GM21367 (cell line): ENCODE results near the gene NOS1.
"Not testable (repeated sequence)": the region's sequence is repeated elsewhere in the genome, so short reads cannot be mapped to it uniquely, and the experiment has no call there.

Experiments used
- ATAC-seq: cut with Tn5 transposase; IDR thresholded peaks from one replicate; pipeline ENCODE4 v1.9.1; 2021; ENCODE audit not compliant: unreplicated experiment

The NOS1 gene

DNA sequence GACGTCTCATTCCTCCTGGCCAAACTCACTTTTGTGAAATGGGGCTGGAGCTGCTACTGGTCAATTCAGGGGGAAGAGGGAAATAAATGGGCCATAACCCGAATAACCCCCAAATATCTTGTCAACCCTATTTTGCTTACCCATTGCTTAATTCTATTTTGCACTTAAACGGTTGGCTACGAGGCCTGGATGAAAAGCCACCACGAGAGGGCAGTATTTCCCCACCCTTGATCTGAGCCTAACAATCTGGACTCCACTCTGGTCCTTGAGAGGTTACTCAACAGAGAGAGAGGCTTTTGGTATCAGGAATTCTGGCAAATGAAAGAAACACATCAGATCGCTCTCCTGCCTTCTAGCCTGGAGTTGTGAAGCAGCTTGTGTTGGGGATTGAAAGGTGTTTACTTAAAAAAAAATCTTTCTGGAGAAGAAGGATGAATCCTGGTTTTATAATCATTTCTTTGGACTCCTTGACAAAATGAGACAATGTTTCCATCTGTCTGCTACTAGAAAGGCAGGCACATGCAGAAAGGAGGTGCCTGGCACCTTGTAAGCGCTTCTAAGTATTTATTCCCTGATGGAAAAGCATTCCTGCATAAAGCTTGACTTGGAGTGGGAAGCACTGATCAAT lies 148.7 kb downstream of the NOS1 start:
- no peak for ATAC-seq

GRCh38 chr12:117210266-117210918 lies 151.0 kb downstream of the NOS1 start:
- no peak for ATAC-seq

DNA sequence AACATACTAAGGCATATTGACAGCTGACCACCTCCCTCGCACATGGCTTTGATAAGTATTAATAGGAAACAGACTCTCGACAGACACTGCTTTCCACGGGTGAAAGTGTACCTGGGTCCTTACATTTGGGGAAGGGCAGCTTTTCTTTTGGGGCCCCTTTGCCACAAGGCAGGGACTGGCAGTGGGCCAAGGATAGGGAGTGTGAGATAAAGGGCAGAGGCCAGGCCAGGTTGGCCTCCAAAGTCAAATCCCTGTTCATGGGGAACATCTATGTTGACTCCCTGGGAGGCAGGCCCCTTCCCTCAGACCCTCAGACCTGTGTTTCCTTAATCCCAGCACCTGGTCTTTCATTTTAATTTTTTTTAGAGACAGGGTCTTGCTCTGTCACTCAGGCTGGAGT lies 151.8 kb downstream of the NOS1 start:
- ATAC-seq = no peak

GRCh38 chr12:117208811-117209455 lies 152.5 kb downstream of the NOS1 start:
- no peak for ATAC-seq

DNA sequence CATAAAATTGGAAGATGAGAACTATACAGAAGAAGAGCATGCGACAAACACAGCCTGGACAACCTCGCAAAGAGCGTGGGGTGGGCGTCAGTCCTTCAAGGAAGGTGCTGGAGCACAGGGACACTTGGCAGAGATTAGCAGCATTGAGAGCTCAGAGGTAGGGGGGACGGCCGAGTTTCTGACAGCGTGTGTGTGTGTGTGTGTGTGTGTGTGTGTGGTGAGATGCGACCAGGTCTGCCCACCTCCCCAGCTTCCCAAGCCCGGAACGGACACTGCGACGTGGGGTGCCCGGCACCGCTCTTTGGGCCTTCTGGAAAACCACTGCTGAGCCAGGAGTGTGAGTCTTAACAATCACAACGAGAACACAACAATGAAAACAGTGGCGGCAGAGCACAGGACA lies 153.2 kb downstream of the NOS1 start:
- no peak for ATAC-seq

GRCh38 chr12:117207675-117208074 lies 153.8 kb downstream of the NOS1 start:
- ATAC-seq = no peak

DNA sequence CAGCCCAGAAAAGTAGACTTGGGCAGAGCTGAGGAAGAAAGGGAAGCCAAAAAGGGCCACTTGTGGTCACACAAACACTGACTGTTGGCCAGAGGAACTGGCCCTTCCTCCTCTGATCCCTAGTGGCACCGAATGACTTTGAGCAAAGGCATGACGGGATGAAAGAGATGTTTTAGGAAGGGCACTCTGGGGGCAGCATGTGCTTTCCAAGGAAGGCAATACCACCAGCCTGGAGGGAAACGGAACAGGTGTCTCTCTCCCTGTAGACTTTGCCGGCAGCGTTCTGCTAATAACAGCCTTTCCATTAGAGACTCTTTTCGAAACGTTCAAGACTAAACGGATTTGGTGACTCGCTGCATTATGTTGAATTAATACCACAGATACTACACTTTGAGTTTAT lies 158.9 kb downstream of the NOS1 start:
- no peak for ATAC-seq

DNA sequence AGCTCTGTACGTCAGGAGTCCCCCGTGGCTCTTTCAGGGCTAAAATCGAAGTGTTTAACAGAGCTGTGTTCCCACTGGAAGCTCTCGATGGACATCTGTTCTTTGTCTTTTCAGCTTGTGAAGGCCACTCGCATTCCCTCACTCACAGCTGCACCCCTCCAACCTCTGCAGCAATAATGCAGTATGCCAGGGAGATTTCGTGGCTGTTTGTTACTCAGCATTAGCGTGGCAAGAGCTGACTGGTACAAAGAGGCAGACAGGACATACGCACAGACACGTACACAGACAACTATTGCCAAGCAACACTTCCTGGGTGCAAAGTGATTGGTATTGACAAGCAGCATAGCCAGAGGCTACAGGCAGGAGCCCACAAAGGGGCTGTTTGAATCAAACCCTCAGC lies 159.4 kb downstream of the NOS1 start:
- no peak for ATAC-seq

GRCh38 chr12:117199956-117200744 lies 161.3 kb downstream of the NOS1 start:
- not testable (repeated sequence) for ATAC-seq

- not testable (repeated sequence) for ATAC-seq
Measured at GRCh38 chr12:117196334-117196733, 165.1 kb downstream of the NOS1 start.

DNA sequence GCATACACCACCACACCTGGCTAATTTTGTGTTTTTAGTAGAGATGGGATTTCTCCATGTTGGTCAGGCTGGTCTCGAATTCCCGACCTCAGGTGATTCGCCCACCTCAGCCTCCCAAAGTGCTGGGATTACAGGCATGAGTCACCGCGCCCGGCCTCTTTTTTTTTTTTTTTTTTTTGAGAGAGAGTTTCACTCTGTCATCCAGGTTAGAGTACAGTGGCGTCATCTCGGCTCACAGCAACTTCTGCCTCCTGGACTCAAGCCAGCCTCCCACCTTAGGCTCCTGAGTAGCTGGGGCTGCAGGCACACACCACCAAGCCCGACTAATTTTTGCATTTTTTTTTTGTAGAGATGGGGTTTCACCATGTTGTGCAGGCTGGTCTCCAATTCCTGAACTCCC lies 166.4 kb downstream of the NOS1 start:
- not testable (repeated sequence) for ATAC-seq

DNA sequence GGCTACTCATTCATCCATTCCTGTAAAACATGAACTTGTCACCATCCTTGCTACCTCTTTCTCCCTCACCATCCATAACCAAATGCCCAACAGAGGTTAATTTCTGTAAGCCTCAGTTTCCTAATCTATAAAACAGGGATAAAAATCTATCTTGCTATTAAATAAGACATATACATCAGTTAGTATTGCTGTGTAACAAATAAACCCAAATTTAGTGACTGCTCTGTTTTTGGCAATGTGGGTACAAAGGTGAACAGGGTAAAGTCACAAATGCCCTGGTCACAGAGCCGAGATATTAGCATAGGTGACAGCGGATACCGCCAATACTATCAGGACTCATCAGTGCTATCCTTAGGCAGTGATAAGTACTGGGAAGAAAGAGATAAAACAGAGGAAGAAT lies 167.5 kb downstream of the NOS1 start:
- ATAC-seq = no peak

DNA sequence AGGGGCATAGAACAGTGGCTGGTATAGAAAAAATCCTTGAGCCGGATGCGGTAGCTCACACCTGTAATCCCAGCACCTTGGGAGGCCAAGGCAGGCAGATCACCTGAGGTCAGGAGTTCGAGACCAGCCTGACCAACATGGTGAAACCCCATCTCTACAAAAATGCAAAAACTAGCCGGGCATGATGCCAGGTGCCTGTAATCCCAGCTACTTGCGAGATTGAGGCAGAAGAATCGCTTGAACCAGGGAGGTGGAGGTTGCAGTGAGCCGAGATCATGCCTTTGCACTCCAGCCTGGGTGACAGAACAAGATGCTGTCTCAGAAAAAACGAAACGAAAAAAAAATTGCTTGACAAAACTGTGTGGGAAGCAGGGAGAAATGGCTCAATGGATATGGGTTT lies 168.8 kb downstream of the NOS1 start:
- not testable (repeated sequence) for ATAC-seq

- no peak for ATAC-seq
Measured at GRCh38 chr12:117192057-117192456, 169.4 kb downstream of the NOS1 start.

DNA sequence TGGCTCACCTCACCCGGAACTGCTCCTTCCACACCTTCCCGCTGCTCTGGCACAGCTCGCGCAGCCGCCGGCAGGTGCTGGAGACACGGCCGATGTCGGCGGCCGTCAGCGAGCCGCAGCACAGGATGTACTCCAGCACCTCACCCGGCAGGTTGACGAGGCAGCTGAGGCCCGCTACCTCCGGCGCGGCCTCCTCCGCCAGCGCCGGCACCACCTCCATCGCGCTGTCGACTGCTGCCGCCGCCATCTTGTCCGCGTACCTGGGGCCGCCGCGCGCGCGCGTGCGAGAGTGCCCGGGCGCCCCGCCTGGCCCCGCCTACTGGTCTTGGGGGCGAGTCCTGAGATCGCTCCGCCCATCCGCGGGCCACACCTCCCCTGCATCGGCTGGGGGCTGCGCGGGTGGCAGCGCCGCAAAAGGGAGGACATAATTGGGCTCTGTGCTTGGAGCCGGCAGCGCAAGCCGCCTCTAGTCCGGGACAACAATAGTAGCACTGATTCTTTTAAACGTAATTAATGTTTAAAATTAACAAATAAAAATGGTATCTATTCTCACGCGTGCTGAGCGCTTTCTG lies 171.1 kb downstream of the NOS1 start, which contains the start of gene FBXO21:
Gene FBXO21 (minus strand): TSS at position 261 of the 572 bp plus-strand sequence. CDS start 14 bp downstream, at position 247.
- ATAC-seq = peak; percentile 95

DNA sequence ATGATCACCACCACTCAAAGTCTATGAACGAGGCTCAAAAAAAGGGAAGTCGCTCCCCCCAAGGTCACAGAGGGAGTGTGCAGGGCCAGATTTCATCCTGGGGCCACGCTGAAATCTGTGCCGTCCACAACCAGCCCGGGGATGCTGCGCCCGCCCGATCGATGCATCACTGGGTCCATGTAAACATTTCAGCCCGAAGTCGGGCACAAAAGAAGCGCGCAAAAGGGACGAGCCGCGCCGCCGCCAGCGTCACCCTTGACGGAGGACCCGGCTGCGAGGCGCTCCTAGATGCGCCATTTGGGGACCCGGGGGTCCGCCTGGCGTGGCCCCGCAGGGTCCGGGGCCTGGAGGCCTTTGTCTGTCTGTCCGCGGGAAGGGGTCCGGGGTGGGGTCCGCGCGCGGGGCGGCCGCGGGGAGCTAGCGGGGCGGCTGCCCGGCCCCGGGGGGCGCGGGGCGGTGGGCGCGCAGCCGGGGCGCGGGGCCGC lies 171.7 kb downstream of the NOS1 start:
- ATAC-seq = peak; percentile 27

- no peak for ATAC-seq
Measured at GRCh38 chr12:117188961-117189724, 172.3 kb downstream of the NOS1 start.

DNA sequence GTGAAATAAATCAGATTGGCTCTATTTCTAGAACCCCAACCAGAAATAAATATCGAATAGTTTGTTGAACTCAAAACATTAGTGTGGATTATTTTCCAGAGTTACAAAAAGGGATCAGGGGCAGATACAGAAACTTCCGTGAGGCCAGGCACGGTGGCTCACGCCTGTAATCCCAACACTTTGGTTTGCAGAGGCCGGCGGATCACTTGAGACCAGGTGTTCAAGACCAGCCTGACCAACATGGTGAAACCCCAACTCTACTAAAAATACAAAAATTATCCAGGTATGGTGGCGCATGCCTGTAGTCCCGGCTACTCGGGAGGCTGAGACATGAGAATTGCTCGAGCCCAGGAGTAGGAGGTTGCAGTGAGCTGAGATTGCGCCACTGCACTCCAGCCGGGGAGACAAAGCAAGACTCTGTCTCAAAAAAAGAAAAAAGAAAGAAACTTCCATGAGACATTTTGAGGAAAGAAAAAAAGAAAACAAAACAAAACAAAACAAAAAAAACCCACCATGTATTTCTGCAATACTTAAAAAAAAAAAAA lies 173.2 kb downstream of the NOS1 start:
- ATAC-seq = no peak

DNA sequence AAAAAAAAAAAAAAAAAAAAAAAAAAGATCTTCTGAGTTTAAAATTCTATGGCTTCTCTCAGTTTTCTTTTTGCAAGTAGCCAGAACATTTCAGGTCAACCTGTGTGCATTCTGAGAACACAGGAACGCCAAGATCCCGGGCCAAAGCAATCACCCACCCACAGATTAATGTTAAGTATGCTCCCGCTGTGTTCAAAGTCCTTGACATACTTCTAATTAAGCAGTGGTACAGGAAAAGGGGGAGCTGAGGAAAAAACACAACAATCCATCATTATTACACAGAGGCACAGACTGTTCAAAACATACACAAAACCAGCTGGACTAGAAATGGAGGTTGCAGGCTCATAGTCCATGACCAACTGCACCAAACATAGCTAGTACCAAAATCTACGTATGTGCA lies 174.0 kb downstream of the NOS1 start:
- no peak for ATAC-seq

GRCh38 chr12:117182866-117183265 lies 178.6 kb downstream of the NOS1 start:
- ATAC-seq = no peak
